MM.1S (cell line): Measurements from ENCODE around the gene MAN1C1.

ENCODE experiments used
- DNase-seq: peaks from one replicate; pipeline ENCODE4 v3.0.0-alpha.2; 2015
- H2AFZ ChIP-seq: fragments of 300-600 bp; sonication (generic); 2 replicates; pipeline ENCODE4 v1.6.0; 2016; ENCODE audit warnings: antibody characterized with exemption, low read length
- H3F3A ChIP-seq: fragments of 300-600 bp; sonication (generic); 2 replicates; pipeline ENCODE4 v1.6.1; 2016; ENCODE audit warnings: mild to moderate bottlenecking, antibody characterized with exemption, low read length, moderate library complexity, mixed read lengths; ENCODE audit not compliant: insufficient read depth
- H3K27ac ChIP-seq: fragments of 300-600 bp; sonication (generic); 2 replicates; pipeline ENCODE4 v1.5.1; 2016; ENCODE audit warnings: mild to moderate bottlenecking, low read length
- H3K27me3 ChIP-seq: fragments of 300-600 bp; sonication (generic); replicated peaks from 2 replicates; pipeline ENCODE4 v1.6.0; 2016; ENCODE audit warnings: low read length; ENCODE audit not compliant: insufficient read depth
- H3K36me3 ChIP-seq: fragments of 300-600 bp; sonication (generic); replicated peaks from 2 replicates; pipeline ENCODE4 v1.6.1; 2016; ENCODE audit warnings: mild to moderate bottlenecking, low read length, mixed read lengths; ENCODE audit not compliant: insufficient read depth
- H3K4me1 ChIP-seq: fragments of 300-600 bp; sonication (generic); 2 replicates; pipeline ENCODE4 v1.6.1; 2016; ENCODE audit warnings: low read length, mixed read lengths
- H3K4me2 ChIP-seq: fragments of 300-600 bp; sonication (generic); 2 replicates; pipeline ENCODE4 v1.6.0; 2016; ENCODE audit warnings: low read depth, low read length
- H3K4me3 ChIP-seq: fragments of 300-600 bp; sonication (generic); 2 replicates; pipeline ENCODE4 v1.5.1; 2016; ENCODE audit warnings: low read length, mixed read lengths
- H3K79me2 ChIP-seq: fragments of 300-600 bp; sonication (generic); 2 replicates; pipeline ENCODE4 v1.6.1; 2016; ENCODE audit warnings: mixed run types, low read length, mixed read lengths
- H3K9ac ChIP-seq: fragments of 300-600 bp; sonication (generic); 2 replicates; pipeline ENCODE4 v1.6.1; 2016; ENCODE audit warnings: low read length, mixed read lengths
- H3K9me2 ChIP-seq: fragments of 300-600 bp; sonication (generic); replicated peaks from 2 replicates; pipeline ENCODE4 v1.6.1; 2016; ENCODE audit warnings: mild to moderate bottlenecking, low read length, mixed read lengths; ENCODE audit not compliant: insufficient read depth
- H3K9me3 ChIP-seq: fragments of 300-600 bp; sonication (generic); replicated peaks from 2 replicates; pipeline ENCODE4 v1.6.1; 2016; ENCODE audit warnings: mild to moderate bottlenecking, low read length, mixed read lengths; ENCODE audit not compliant: insufficient read depth
- H4K20me1 ChIP-seq: fragments of 300-600 bp; sonication (generic); 2 replicates; pipeline ENCODE4 v1.6.1; 2016; ENCODE audit warnings: mild to moderate bottlenecking, low read length, moderate library complexity, mixed read lengths; ENCODE audit not compliant: insufficient read depth
- CTCF ChIP-seq: fragments of 300-600 bp; sonication (generic); IDR thresholded peaks from 2 replicates; pipeline ENCODE4 v1.5.1; 2016; ENCODE audit warnings: antibody characterized with exemption, low read length, mixed read lengths
- EZH2 ChIP-seq: fragments of 300-600 bp; sonication (generic); optimal IDR thresholded peaks from 2 replicates; pipeline ENCODE3; 2017; ENCODE audit warnings: low read depth, mild to moderate bottlenecking, antibody characterized with exemption, low read length, mixed read lengths
- EZH2phosphoT487 ChIP-seq: fragments of 300-600 bp; sonication (generic); IDR thresholded peaks from 2 replicates; pipeline ENCODE4 v1.6.1; 2018; ENCODE audit warnings: antibody characterized with exemption, low read length

The MAN1C1 gene

GRCh38 chr1:25707280-25708016 is 90.9 kb downstream of the MAN1C1 start:
- Histone ChIP-seq H3K79me2 (no peaks in the 10 kb centered on the region), H4K20me1 (no peaks in the 10 kb centered on the region), H3F3A (no peaks in the 10 kb centered on the region), H3K36me3 (no peaks in the 10 kb centered on the region), H3K4me3 (no peak overlapping the region), H3K27ac (no peak overlapping the region), H3K9ac (no peak overlapping the region), H3K4me2 (no peak overlapping the region), H3K27me3 (no peaks in the 10 kb centered on the region), H3K9me2 (no peaks in the 10 kb centered on the region), H2AFZ (no peak overlapping the region), H3K4me1 (peaks cover 14% of the 10 kb centered on the region), H3K9me3 (no peaks in the 10 kb centered on the region)
- TF ChIP-seq EZH2phosphoT487, result no peak
- TF ChIP-seq CTCF, result no peak
- TF ChIP-seq EZH2, result no peak
- no peak for DNase-seq

GRCh38 chr1:25710583-25711347 is 94.2 kb downstream of the MAN1C1 start:
- no peak for TF ChIP-seq CTCF
- H3K36me3 ChIP-seq, result no peaks in the 10 kb centered on the region
- no peaks in the 10 kb centered on the region for H3K27me3 ChIP-seq
- no peak overlapping the region for H2AFZ ChIP-seq
- no peaks in the 10 kb centered on the region for H3F3A ChIP-seq
- H4K20me1 ChIP-seq, result no peaks in the 10 kb centered on the region
- H3K9me2 ChIP-seq, result no peaks in the 10 kb centered on the region
- H3K4me1 ChIP-seq, result no peaks in the 10 kb centered on the region
- H3K79me2 ChIP-seq, result no peaks in the 10 kb centered on the region
- H3K9ac ChIP-seq, result no peak overlapping the region
- no peak overlapping the region for H3K4me3 ChIP-seq
- no peaks in the 10 kb centered on the region for H3K9me3 ChIP-seq
- no peak for DNase-seq
- H3K4me2 ChIP-seq, result no peak overlapping the region
- H3K27ac ChIP-seq, result no peak overlapping the region

GRCh38 chr1:25711555-25712298 is 95.1 kb downstream of the MAN1C1 start:
- Histone ChIP-seq H3K9me3 (no peaks in the 10 kb centered on the region), H3K9ac (no peak overlapping the region), H3K36me3 (no peaks in the 10 kb centered on the region), H3K4me1 (no peaks in the 10 kb centered on the region), H3K4me2 (no peak overlapping the region), H2AFZ (no peak overlapping the region), H3K9me2 (no peaks in the 10 kb centered on the region), H3K4me3 (no peak overlapping the region), H3K79me2 (no peaks in the 10 kb centered on the region), H3K27me3 (no peaks in the 10 kb centered on the region), H4K20me1 (no peaks in the 10 kb centered on the region), H3F3A (no peaks in the 10 kb centered on the region), H3K27ac (no peak overlapping the region)
- DNase-seq, result no peak
- no peak for TF ChIP-seq CTCF
- TF ChIP-seq EZH2, result no peak
- TF ChIP-seq EZH2phosphoT487, result no peak
